GM19372 (cell line): ENCODE data around the gene PCLO.
"Not testable (repeated sequence)": the region's sequence is repeated elsewhere in the genome, so short reads cannot be mapped to it uniquely, and the experiment has no call there.

ENCODE experiments used
- ATAC-seq: cut with Tn5 transposase; IDR thresholded peaks from one replicate; pipeline ENCODE4 v1.9.1; 2021; ENCODE audit warnings: mild to moderate bottlenecking, low read depth, moderate library complexity; ENCODE audit not compliant: unreplicated experiment

The PCLO gene

DNA sequence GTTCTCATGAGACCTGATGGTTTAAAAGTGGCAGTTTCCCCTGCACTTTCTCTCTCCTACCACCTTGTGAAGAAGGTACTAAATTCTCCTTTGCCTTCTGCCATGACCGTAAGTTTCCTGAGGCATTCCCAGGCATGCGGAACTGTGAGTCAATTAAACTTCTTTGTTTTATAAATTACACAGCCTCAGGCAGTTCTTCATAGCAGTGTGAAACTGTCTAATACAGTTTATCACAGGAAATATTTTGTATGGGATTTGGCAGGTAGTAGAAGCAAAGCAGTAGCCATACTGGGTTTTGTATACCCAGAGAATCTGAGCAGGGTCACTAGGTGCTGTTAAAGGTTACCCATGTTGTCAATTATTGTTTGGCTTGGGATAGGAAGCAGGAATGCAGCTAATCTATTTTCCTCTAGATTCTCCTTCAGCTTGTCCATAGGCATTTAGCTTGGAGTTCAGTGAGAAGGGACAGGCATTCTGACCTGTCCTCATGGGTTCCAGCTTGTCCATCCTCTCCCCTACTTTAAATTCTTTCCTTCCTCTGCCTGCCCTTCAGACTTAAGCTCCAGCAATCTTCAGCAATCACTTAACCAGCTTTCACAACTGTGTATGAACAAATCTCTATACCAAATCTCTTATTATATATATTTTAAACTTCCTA lies 186.7 kb downstream of the PCLO start:
- ATAC-seq: no peak

DNA sequence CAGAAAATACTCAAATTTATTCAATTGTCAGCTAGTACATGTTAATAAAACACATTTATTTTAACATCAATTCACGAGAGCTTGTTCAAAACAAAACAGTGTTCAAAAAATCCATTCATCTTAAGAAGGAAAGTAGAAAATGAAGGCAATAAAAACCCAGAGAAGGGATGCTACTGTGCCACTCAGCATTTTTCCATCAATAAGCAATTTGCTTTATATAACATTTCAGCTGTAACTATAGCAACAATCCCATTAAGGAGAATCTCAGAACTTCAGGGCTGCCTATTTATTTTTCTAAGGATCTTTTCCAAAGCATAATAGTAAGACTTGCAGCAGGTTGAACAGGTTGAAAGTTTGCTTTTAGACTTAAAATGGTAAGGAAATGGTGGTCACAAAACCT lies 190.5 kb downstream of the PCLO start:
- no peak for ATAC-seq

DNA sequence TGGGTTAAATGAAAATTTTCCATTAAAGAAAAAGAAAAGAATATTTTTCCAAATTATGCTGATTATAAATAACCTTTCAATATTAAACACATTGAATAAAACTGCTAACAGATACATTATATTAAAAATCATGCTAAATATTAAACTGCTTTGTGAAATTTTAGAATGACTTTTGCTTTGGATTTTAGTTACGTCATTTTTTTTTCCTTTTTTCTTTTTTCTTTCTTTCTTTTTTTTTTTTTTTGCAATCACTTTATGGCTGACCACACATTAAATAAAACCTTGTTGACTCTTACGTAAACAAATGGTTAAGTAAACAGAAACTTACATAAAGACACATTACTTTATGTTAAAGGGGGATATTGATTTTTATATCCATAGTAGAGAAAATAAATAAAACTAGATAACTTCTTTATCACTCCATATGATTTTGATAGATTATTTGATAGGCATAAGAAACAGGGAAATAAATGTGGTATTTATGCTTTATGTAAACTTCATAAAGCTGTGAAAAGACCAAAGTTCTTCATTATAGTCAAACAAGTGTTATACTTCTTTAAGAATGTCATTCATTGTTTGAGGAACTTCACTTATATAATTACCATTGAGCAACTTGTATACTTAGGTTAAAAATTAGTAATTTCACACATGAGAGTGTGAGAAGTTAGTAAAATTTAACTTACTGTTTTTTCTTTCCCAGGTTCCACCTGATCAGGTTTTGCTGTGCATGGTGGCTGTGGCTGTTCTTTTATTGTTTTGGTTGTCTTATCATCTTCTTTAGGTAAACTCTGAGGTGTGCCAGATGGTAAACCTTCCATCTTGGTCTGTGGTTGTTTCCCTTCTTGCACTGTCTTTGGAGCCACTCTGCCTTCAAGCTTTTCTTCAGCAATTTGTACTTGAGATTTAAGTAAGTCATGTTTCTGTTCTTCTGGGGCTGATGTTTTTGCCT lies 197.3 kb downstream of the PCLO start:
- ATAC-seq: no peak

DNA sequence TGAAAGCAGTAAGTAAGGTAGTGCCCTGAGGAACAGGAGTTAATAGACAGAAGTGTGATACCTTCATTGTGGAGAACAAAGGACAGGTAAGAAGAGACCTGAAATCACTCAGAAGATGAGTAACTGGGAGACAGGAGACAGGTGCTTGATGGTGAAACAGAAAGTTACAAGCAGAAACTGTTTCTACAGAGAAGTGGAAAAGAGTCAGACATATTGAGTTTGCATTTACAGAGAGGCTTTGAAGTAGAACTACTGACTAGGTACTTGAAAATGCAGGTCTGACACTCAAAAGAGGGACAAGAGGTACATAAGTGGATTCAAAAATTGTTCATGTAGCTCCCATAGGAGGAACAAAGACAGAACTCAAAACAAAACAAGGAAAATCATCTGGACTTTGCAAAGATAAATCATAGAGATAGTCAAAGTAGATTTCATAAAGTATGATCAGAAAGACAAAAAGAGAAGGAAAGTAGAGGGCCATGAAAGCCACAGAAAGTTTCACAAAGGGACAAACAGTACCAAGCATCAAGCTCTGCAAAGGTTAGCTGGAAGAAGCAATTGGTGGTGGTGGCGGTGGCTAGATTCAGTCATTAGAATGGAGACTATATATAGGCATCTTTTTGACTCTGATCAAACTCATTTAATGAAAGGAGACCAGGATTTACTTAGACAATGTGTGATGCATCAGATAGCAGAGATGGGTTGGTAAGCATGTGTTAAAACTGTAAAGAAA lies 198.4 kb downstream of the PCLO start:
- no peak for ATAC-seq

DNA sequence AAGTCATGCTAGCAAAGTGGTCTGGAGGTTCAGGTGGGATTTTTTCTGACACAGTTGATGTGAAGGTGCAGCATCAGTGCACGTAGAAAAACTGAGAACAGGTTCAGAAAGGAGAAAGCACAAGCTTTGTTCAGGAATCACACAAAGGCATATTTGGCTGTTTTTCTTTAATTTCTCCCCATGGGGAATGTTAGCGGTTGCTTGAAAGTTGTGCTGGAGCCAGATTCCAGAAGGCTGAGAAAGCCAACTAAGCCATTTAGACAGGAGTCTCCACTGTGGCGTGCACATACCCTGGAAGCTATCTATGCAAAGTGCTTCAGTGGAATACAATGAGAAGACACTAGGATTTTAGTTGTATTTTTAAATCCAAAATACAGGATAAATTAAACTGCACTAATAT lies 201.4 kb downstream of the PCLO start:
- no peak for ATAC-seq

DNA sequence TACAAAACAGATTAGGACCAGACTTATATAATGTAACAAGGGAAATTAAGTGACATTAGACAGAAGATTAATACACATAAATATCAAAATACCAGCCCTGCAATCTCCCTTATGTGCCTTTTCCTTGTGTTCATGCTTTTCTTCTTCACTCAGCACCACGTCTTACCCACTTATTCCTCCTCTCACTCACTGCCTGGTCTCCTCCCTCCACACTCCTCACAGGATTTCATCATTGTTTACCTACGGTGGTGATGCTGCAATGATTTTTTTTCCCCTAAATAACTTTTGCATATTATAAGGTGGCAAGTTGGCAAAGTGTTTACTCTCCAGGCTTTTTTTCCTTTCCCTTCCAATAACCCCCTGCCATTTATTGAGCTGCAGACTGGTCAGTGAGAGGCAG lies 203.2 kb downstream of the PCLO start:
- ATAC-seq: no peak

DNA sequence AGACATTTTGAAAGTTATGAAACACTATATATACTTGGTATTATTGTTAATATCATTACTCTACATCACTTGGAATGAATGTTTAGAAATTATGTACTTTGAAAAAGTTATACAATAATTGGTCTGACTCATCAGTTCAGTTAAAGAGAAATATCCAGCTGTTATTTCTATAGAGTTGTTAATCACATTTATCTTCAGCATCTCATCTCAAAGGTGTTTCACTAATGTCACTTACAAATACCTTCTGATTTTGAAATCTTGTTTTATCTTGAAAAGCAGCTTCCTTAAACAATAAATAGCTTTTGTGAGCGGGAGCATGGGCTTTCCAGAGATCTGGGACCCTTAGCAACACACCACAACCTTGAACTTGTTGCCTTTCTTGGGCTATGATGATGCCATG lies 205.2 kb downstream of the PCLO start:
- no peak for ATAC-seq

DNA sequence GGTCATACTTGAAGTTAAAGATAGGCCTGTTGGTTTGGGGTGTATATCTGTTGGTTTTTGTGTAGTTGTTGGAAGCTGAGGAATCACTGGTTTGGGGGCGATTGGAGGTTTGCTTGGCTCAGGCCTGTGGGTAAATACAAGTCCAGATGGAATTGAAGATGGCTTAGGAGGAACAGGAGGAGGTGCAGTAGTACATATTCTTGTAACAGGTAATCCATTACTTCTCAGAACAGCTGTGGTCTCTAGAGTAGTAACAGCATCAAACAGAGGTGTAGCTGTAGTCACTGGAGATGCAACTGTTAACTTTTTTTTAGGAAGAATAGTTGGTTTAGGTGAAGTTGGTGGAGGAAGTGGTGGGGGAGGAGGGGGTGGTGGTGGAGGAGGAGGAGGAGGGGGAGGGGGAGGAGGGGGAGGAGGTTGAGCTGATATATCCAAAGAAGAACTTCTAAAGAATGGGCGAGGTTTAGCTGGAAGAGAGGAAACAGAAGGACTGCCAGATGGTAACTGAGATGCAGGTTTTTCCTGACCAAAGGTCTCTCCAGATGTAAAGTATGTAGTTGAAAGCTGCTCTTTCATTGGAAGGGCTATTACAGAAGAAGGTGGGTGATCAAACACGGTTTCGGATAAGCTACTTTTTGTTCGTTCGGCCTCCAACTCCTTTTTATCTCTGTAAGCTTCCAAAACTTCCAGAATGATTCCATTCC lies 209.2 kb downstream of the PCLO start:
- ATAC-seq: no peak

DNA sequence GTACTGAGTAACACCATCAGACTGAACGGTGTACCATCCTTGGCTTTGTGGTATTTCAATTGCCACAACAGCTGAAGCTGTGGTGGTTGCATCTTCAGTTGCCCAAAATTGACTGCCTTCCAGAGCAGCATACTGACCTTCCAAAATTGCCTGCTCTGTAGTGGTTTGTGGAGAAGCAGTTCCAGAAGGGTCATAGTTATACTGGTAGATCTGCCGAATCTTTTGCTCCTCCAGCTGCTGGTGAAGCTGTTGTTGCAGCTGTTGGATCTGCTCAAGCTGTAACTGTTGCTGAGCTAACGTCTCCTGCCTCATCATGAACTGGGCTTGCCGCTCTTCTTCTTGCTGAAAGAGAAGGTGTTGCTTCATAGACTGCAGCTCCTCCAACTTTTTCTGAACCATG lies 212.2 kb downstream of the PCLO start:
- no peak for ATAC-seq

DNA sequence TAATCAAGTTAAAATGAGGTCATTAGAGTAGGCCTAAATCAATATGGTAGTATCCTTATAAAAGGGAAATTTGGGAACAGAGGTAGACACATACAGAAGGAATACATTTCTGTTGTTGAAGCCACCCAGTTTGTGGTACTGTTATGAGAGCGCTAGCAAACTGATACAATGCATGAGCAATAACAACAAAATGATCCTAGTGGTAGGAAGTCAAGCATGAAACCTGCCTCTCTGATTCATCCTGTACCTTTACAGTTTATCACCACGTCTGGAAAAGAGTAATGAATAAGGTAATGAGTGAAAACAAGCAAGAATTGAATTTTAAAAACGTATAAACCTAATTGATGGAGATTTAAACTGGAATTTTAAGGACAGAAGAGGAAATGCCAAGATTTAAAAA lies 217.2 kb downstream of the PCLO start:
- ATAC-seq: no peak

DNA sequence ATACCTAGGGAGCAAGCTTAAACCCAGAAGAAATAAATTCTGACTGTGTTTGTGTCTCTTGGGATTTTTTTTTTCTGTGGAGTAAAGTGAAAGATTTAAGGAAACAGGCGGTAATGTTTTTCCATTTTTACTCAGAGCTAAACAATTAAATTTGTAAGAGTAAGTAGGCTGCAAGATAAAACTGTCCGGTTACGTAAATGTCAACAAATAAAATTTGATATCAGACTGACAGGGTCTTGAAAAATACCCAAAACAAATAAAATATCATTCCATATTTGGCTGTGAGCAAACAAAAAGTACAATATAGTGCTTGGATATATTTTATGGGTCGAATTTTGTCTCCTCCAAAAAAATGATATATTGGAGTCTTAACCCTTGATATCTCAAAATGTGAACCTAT lies 217.6 kb downstream of the PCLO start:
- no peak for ATAC-seq

DNA sequence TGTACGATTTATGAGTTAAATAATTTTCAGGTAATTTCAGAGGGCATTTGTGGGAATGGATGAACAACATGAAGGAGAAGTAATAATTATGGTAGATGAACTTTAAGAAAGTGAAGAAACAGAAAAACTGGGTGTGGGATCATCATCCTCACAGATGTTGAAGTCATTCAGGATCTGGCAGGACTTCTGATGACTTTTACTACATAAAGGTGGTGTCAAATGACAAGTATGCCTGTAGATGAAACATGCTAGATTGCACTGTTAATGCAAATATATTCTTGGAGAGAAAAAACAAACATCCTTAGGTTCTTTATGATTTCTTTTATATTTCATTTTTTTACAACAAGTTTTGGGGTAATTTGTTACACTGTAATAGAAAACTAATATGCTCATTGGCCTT lies 230.2 kb downstream of the PCLO start:
- ATAC-seq: no peak

DNA sequence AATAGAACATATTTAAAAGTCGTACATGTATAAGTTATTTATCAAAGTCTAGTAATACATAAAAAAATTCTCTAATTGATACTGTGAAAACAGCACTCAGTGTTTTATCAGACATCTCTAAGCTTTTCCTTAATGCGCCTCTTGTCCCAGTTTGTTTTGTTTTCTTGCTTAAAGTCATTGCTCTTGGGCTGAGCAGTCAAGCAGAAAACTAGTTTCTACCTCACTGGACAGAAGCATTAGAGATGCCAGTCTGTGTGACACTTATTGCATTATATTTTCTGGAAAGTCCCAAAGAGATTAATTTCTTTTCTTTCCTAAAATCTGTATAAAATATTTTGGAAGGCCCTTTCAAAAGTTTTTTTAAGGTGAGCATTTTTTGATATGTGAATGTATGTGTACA lies 236.2 kb downstream of the PCLO start:
- no peak for ATAC-seq

DNA sequence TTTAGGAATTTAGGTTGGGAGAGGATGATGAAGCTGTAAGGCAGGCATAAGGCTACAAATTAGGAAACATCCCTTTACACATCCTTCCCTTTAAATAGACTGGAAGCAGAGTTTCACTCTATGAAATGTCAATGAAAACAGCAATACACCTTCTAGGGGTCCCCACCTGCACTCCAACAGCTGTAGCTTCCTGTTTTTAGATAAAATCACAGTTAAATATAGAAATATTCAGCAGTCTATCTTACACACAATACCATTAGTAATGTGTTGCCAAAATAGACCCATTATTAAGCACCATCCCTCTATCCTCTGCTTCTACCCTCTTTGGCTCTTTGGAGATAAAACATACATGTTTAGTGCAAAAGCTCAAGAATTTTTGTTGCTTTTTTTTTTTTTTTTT lies 237.4 kb downstream of the PCLO start:
- ATAC-seq: no peak

DNA sequence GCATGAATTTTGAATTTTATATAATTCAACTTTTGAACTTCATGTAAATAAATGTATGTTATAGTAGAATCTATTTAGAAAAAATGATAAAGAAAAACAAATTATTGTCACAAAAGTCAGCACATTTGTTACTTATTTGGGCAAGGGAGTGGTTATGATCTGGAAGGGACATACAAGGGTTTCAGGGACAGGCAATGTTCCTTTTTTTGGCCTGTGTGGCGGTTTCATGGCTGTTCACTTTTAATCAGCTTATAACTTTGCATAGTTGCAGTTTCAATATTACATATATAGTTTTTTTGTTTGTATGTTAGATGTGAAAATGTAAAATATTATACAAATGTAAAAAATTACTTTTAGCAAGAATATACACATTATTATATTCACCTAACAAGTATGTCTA lies 256.2 kb downstream of the PCLO start:
- no peak for ATAC-seq

DNA sequence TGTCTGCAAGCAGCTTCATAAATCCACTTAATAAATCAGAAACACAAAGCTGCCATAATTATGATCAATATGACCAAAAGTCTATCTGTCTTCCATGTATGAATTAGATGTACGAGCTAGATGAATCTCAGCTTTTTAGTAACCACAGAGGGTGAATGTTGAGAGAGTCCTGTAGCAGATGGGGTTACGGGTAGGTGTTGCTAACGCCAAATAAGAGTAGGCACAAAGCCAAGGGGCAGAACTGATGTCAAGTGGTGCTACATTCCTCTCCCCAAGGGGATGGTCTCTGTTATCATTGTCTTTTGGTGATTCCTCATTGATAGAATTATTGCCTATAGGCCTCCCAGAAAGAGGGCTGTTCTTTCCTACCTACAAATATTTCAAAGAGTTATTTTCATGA lies 257.8 kb downstream of the PCLO start:
- no peak for ATAC-seq

DNA sequence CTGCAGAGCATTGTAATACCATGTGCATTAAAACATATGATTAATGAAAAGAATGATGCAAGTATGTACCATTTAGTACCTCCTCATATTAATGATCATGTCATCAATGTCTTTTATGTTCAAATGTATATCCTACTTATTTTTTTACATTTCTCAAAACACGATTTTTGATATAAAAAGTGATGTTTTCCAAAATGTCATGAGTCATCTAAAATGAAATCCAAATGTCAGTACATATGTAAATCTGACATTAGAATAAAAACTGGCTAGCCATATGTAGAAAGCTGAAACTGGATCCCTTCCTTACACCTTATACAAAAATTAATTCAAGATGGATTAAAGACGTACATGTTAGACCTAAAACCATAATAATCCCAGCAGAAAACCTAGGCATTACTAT lies 261.6 kb downstream of the PCLO start:
- not testable (repeated sequence) for ATAC-seq

DNA sequence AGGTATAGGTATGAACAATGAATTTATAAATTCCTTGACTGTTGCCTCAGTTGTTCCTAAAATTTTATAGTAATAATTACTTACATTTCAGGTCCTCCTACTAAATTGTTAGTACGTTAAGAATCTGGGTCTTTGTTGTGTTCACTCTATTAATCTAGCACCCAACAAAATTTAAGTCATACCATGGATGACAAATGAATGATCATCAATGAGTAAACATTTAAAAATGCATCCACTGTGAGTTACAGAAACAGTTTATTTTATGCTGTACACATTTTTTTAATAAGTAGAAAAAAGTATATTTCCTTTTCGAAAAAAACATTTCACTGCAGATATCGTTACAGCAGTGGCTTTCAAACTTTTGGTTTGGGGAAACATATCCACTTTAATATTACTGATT lies 265.2 kb downstream of the PCLO start:
- ATAC-seq: no peak

DNA sequence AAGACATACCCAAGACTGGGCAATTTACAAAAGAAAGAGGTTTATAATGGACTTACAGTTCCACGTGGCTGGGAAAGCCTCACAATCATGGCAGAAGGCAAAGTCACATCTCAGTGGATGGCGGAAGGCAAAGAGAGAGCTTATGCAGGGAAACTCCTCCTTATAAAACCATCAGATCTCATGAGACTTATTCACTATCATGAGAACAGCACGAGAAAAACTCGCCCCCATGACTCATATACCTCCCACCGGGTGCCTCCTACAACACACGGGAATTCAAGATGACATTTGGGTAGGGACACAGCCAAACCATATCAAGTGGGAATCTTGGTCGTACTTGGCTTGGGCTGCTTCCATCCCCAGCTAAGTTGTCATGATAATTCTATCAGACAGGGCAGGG lies 268.3 kb downstream of the PCLO start:
- ATAC-seq: not testable (repeated sequence)

DNA sequence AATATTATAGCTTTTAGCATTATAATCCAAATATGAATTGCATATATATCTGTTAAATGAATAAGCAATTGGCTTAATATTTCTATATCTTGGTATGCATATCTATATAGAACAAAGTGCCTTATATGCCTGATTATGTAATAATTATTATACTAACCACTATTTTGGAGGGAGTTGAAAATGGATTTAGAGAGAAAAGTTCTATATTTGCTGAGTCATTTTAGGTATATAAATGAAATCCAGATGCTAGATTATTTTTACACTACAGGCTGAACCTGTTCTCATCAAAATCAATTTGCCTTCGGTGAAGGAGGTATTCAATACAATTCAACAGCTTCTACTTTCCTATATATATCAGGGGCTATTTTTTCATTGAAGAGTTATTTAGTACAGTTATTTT lies 276.4 kb downstream of the PCLO start:
- no peak for ATAC-seq

DNA sequence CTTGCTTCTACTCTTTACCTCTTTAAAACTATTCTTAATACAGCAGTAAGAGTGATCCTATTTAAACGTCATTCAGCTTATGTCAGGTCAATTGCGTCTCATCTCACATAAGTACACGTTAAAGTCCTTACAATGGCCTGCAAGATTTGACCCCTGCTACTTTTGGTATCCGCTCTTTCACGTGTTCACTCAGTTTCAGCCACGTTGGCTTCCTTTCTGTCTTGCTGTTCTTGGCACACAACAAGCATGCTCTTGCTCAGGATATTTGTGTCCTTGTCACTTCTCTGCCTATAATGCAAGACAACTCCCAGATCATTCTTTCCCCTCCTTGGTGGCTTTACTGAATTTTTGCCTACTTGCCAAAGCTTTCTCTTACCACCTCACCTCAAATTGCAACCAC lies 296.8 kb downstream of the PCLO start:
- ATAC-seq: no peak
